Embryonic facial prominence (tissue), 1 donor: ENCODE data around the gene ANKRD29.
A peak's percentile ranks its signal among the peaks of the same experiment; 100 is the strongest.
"Not testable (repeated sequence)": the region's sequence is repeated elsewhere in the genome, so short reads cannot be mapped to it uniquely, and the experiment has no call there.

Experiments
- DNase-seq: peaks from one replicate; pipeline ENCODE4 v3.0.0-alpha.2; 2016; ENCODE audit errors: extremely low spot score

ANKRD29 gene

GRCh38 chr18:23616258-23616657, 46.5 kb downstream of the ANKRD29 start:
- no peak for DNase-seq

- no peak for DNase-seq
These were observed 47.8 kb downstream of the ANKRD29 start for GRCh38 chr18:23614891-23615290.

DNA sequence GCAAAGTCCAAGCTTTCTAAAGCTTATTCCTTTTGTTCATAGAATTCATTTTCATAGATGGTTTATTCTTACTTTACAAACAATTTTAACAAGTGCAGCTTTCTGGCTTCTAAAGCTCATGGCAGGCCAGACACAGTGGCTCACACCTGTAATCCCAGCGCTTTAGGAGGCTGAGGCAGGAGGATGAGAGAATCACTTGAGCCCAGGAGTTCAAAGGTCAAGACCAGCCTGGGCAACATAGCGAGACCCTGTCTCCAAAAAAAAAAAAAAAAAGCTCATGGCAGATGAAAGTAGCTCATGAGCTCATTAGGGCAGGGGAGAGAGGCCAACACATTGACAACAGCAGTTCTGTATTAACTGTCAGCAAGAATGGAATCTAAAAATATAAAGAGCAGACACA, 48.3 kb downstream of the ANKRD29 start:
- no peak for DNase-seq

DNA sequence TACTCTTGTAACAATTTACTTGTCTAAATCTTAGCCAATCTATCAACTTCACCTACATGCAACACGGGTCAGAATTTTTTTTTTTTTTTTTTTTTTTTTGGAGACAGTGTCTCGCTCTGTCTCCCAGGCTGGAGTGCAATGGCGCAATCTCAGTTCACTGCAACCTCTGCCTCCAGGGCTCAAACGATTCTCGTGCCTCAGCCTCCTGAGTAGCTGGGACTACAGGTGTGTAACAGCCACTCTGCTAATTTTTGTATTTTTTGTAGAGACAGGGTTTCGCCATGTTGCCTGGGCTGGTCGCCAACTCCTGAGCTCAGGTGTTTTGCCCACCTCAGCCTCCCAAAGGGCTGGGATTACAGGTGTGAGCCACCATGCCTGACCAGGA, 49.6 kb downstream of the ANKRD29 start:
- not testable (repeated sequence) for DNase-seq

- no peak for DNase-seq
These were observed 50.1 kb downstream of the ANKRD29 start for GRCh38 chr18:23612434-23613090.

GRCh38 chr18:23609390-23610023, 53.2 kb downstream of the ANKRD29 start:
- DNase-seq, result no peak

GRCh38 chr18:23608211-23608610, 54.5 kb downstream of the ANKRD29 start:
- DNase-seq, result no peak

DNA sequence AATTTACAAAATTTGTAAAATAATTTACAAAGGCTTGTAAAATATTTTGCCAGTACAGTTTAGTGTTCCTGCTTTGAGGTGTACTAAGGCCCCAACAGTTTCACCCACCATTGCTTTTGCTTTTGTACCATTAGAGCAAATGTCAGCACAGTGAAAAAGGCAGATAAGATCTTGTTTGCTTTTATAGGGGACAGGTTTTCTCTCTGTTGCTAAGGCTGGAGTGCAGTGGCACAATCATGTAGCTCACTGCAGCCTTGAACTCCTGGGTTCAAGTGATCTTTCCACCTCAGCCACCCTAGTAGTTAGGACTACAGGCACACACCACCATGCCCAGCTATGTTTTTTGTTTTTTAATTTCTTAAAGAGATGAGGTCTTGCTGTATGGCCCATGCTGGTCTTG, 56.8 kb downstream of the ANKRD29 start:
- no peak for DNase-seq

DNA sequence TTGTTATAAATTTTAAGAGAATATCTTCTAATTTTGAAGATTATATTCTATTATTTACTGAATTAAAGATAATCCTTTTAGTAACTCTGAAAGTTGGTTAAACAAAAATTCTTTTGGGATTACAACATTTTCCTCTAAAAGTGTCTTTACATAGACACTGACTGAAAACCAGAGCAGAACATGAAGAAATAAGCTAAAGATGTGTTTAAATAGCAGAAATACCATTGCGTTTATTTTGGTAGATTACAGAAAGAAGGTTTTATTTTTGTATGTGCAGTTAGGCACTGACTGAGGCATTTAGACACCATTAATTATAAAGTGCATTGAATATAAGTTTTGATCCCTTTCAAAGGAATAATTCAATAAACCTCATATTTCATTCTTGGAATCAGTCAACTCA, 62.9 kb downstream of the ANKRD29 start:
- DNase-seq, result no peak

GRCh38 chr18:23596183-23596582, 66.5 kb downstream of the ANKRD29 start:
- DNase-seq, result no peak

- no peak for DNase-seq
These were observed 67.1 kb downstream of the ANKRD29 start for GRCh38 chr18:23595591-23595990.

GRCh38 chr18:23593720-23594119, 69.0 kb downstream of the ANKRD29 start:
- no peak for DNase-seq

GRCh38 chr18:23592911-23593310, 69.8 kb downstream of the ANKRD29 start:
- DNase-seq, result no peak

- no peak for DNase-seq
These were observed 71.7 kb downstream of the ANKRD29 start for GRCh38 chr18:23591011-23591410.

DNA sequence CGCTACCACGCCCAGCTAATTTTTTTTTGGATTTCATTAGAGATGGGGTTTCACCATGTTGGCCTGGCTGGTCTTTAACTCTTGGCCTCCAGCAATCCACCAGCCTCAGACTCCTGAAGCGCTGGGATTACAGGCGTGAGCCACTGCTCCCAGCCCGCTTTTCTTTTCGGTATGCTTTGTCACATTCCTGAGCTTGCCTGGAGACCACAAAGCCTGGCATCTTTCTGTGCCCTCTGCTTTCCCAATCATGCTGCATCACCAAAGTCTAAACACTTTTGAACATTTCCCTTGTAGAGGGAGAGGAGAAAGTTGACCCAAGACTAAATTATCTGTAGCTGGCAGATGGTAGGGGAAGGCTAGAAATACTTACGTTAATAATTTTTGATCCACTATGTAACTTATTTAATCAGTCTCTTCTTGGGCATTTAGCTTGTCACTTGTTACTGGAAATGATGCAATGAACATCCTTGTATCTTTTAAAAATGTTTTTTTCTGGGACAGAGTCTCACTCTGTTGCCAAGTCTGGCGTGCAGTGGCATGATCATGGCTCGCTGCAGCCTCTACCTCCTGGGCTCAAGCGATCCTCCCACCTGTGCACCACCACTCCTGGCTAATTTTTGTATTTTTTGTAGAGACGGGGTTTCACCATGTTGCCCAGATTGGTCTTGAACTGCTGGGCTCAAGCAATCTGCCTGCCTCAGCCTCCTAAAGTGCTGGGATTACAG, 73.7 kb downstream of the ANKRD29 start:
- DNase-seq, result no peak

DNA sequence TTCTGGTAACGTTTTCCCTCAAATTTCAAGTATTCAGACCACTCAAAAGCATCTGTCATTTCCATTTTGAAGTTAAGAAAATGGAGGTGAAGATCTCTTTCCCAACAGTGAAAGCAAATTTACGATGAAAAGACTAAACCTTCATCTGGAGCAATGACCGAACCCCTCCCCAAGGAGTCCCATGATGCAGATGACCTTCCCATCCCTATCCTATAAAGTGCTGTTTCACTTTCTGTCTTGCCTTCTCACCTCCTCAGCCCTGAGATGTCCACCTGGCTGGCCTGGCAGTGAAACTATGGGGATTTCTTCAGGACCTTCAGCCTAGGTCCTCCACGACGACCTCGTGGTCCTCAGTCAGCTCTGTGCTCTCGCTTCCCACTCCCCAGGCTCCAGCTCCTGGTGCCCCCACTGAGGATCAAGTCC, 75.5 kb downstream of the ANKRD29 start:
- DNase-seq, result no peak

GRCh38 chr18:23586249-23587196, 76.2 kb downstream of the ANKRD29 start, which contains the start of gene NPC1:
TSS of gene NPC1 (minus strand) at chr18:23586506. CDS start at chr18:23586343, 163 bp downstream.
- DNase-seq, result peak; percentile 85

- DNase-seq, result no peak
These were observed 76.8 kb downstream of the ANKRD29 start for GRCh38 chr18:23585897-23586248.

DNA sequence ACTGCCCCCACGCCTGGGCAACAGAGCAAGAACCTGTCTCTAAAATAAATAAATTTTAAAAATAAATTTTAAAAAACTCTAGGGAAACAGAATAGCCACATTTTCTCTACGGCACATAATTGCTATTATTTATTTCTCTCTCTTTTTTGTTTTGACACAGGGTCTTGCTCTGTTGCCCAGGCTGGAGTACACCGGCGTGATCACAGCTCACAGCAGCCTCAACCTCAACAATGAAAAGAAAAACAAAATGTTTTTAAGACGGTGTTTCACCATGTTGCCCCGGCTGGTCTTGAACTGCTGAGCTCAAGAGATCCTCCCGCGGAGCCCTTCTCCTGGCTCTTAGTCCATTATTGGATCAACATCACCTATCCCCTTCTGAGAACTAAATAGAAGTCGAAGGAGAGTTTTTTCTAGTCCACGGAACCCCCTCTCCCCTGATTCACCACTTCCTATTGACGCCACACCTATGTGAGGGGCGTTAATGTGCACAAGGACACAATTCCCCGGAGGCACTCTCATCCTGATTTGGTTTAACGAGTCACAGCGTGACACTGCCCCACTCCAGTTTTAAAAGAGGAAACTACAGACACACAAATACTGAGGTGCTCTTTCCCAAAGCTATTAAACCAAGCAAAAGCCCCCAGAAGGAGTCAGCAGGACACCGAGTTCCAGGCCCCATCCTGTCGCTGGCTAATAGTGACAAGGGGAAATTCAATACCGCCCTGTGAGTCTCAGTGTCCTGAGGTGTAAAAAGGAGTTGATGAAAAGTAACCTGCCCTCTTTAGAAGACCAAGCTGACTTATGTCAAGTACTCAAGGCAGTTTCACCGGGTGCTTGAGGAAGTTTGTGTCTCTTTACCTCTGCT, 77.5 kb downstream of the ANKRD29 start:
- no peak for DNase-seq

DNA sequence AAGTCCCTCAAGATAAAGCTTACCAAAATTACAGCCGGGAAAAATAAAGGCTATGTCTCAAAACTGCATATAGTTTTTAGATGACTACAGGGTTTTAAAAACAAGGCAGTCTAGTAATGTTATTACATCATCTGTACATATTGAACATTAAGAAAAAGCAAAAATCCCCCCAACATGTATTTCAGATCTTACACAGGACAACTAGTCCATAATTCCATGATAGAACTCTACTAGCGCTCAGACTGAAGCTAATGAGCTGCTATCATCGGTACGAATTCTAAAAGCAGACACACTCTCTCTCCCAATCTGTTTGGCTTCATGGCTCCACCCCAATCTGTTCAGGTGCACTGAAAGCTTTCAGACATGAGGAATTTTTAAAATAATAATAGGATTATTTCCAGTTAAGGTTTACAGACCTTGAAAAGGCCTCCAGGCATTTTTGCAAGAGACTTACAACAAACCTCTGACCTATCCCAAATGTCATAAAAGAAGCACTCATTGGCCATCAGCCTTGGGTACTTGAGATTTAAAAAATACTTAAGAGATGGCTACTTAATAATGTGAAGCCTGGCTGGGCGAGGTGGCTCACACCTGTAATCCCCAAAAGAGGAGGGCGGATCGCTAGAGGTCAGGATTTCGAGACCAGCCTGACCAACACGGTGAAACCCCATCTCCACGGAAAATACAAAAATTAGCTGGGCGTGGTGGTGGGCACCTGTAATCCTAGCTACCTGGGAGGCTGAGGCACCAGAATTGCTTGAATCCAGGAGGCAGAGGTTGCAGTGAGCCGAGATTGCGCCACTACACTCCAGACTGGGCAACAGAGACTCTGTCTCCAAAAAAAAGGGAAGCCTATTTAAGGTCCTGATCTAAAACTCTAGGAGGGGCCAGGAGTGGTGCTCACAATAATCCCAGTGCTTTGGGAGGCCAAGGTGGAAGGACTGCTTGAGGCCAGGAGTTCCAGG, 78.4 kb downstream of the ANKRD29 start:
- no peak for DNase-seq
